MG63 (cell line): ENCODE measurements around the gene MFSD12. TPM values are rescaled to one million over a fixed set of nuclear protein-coding genes. Genes with fewer than 3 reads are reported as not detected.

ENCODE experiments used
- DNase-seq: peaks from one replicate; pipeline ENCODE4 v3.0.0-alpha.2; 2020
- H3K27me3 ChIP-seq: fragments of 250-450 bp; sonication (Bioruptor Pico); 2 replicates; pipeline ENCODE4 v1.5.1; 2020; ENCODE audit warnings: mild to moderate bottlenecking, moderate library complexity
- H3K36me3 ChIP-seq: fragments of 250-450 bp; sonication (Bioruptor Pico); 2 replicates; pipeline ENCODE4 v1.5.1; 2020; ENCODE audit warnings: mild to moderate bottlenecking, moderate library complexity
- H3K4me3 ChIP-seq: fragments of 250-450 bp; sonication (Bioruptor Pico); 2 replicates; pipeline ENCODE4 v1.5.1; 2020; ENCODE audit warnings: mild to moderate bottlenecking, moderate library complexity
- H3K9me3 ChIP-seq: fragments of 250-450 bp; sonication (Bioruptor Pico); 2 replicates; pipeline ENCODE4 v1.5.1; 2020; ENCODE audit warnings: mild to moderate bottlenecking, moderate library complexity
- total RNA-seq: library from RNA; depleted of rRNA; stranded (reverse); fragments of >200 nt; shearing (Covaris generic); gene quantifications from 2 replicates; pipeline ENCODE4 v1.2.3, GENCODE V29; 2014; ENCODE audit warnings: low replicate concordance; rRNA removed

Gene MFSD12
- total RNA-seq, 1 experiment from 2014 or later: 26.4 TPM

GRCh38 chr19:3496392-3497273, 60.8 kb downstream of the MFSD12 start:
- DNase-seq: no peak
- no peaks in the 10 kb centered on the region for H3K9me3 ChIP-seq
- H3K27me3 ChIP-seq: no peaks in the 10 kb centered on the region
- H3K4me3 ChIP-seq: no peak overlapping the region
- H3K36me3 ChIP-seq: no peaks in the 10 kb centered on the region; the same call in 1 of the 2 replicates

DNA sequence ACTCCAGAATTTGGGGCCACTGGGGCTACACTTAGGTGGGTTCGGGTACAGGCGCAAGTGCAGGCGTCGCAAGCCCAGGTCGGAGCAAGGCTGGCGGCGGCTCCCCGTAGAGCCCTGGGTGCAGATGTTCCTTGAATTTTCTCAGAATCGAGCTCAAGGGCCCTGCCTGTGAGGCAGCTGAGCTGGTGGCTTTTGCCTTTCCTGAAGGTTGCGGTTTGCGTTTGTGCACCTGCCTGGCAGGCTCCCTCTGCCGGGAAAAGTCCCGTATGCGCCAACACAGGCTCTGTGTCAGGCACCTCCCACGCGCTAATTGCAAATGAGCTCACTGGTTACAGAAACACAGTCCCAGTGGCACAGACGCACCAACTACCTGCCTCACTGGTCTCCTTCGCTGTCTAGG, 62.8 kb downstream of the MFSD12 start:
- Histone ChIP-seq H3K27me3 (no peaks in the 10 kb centered on the region), H3K36me3 (no peaks in the 10 kb centered on the region; the same call in 1 of the 2 replicates), H3K9me3 (no peaks in the 10 kb centered on the region), H3K4me3 (no peak overlapping the region)
- DNase-seq: no peak

Other genes with a start within 250 kb of the MFSD12 start
- 1.7 and 14.1 TPM in 2 replicates for gene NFIC, start 191.0 kb downstream of the MFSD12 start, total RNA-seq
- not detected in 2 replicates for gene SMIM24, start 77.1 kb downstream of the MFSD12 start, total RNA-seq
- gene SMIM44, start 74.1 kb downstream of the MFSD12 start, total RNA-seq: not detected in 2 replicates
- 20.8 and 34.5 TPM in 2 replicates for gene DOHH, start 56.9 kb downstream of the MFSD12 start, total RNA-seq
- gene FZR1, start 51.3 kb downstream of the MFSD12 start, total RNA-seq: 20.8 and 31.1 TPM in 2 replicates
- not detected in 2 replicates for gene TEKTIP1, start 18.4 kb downstream of the MFSD12 start, total RNA-seq
- 42.5 and 43.5 TPM in 2 replicates for gene HMG20B, start 15.4 kb upstream of the MFSD12 start, total RNA-seq
- not detected in 2 replicates for gene GIPC3, start 27.9 kb upstream of the MFSD12 start, total RNA-seq
- gene TBXA2R, start 49.3 kb upstream of the MFSD12 start, total RNA-seq: 1.9 and 2.1 TPM in 2 replicates
- 13.1 and 25.3 TPM in 2 replicates for gene CACTIN, start 69.2 kb upstream of the MFSD12 start, total RNA-seq
- gene PIP5K1C, start 142.9 kb upstream of the MFSD12 start, total RNA-seq: 2.8 and 5.6 TPM in 2 replicates
- gene TJP3, start 150.8 kb upstream of the MFSD12 start, total RNA-seq: not detected in 2 replicates
- 1.4 and 10.1 TPM in 2 replicates for gene APBA3, start 204.1 kb upstream of the MFSD12 start, total RNA-seq
- gene MRPL54, start 205.1 kb upstream of the MFSD12 start, total RNA-seq: 47.0 and 55.4 TPM in 2 replicates
- not detected in 2 replicates for gene RAX2, start 214.6 kb upstream of the MFSD12 start, total RNA-seq
- gene MATK, start 228.8 kb upstream of the MFSD12 start, total RNA-seq: 0.69 and 3.9 TPM in 2 replicates